Activated CD8-positive, alpha-beta T cell treated with anti-CD3 and anti-CD28 coated beads, Interleukin-2, amount 10 ng/mL, durations not matched to agents 7 days and 5 days (primary cell): ENCODE results near the gene PRDM5. TPM values are rescaled to one million over a fixed set of nuclear protein-coding genes. Genes with fewer than 3 reads are reported as not detected.

Source experiments
- ATAC-seq: fragments of 150-1000 bp; cut with Tn5 transposase; one replicate; pipeline ENCODE4 v1.10.0; 2021; ENCODE audit warnings: moderate library complexity
- CTCF ChIA-PET: fragments of 350-600 bp; sonication (Branson Sonifier 250); formaldehyde crosslinking; loops from one replicate; lab custom pipeline; 2021; ENCODE audit warnings: antibody characterized with exemption; lab: Charles Lee
- POLR2A ChIA-PET: fragments of 350-600 bp; sonication (Branson Sonifier 250); formaldehyde crosslinking; loops from one replicate; lab custom pipeline; 2021; ENCODE audit warnings: antibody characterized with exemption; lab: Charles Lee
- DNase-seq: peaks from one replicate; pipeline ENCODE4 v3.0.0-alpha.2; 2020
- H3K27ac Mint-ChIP-seq: one replicate; pipeline ENCODE4 v1.8.0; 2021; ENCODE audit warnings: mild to moderate bottlenecking, mixed read lengths
- H3K27me3 Mint-ChIP-seq: one replicate; pipeline ENCODE4 v1.8.0; 2021; ENCODE audit warnings: low read depth, mixed read lengths
- H3K36me3 Mint-ChIP-seq: one replicate; pipeline ENCODE4 v1.8.0; 2021; ENCODE audit warnings: low read depth, mixed read lengths
- H3K4me1 Mint-ChIP-seq: one replicate; pipeline ENCODE4 v1.8.0; 2021; ENCODE audit warnings: low read depth, mixed read lengths
- H3K4me3 Mint-ChIP-seq: one replicate; pipeline ENCODE4 v1.8.0; 2021; ENCODE audit warnings: mild to moderate bottlenecking, mixed read lengths
- H3K9me3 Mint-ChIP-seq: one replicate; pipeline ENCODE4 v1.8.0; 2022; ENCODE audit warnings: mixed read lengths; ENCODE audit not compliant: insufficient read depth
- total RNA-seq, 2 experiments: library from RNA; stranded (reverse); gene quantifications; one replicate each; pipeline ENCODE4 v1.2.3, GENCODE V29; 2021

PRDM5 gene
- total RNA-seq, 2 experiments from 2014 or later, result 0.05 to 0.16 TPM

DNA sequence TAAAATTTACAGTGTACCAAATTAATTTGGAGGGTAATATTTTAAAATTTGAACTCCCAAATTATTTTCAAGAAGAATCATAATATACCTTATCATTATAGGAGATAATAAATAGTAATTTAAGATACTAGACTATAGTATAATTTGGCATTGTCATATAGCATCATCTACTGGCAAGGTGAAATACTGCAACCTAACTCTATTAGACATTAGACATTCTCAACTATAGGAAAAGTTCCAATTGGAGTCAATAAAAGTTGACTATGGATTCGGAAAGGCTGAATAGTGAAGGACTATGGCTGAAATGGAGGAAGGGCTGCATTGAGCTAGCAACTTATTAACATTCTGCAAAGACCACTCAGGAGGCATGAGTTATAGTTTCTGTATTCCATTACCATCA is 113.0 kb downstream of the PRDM5 start:
- ATAC-seq (no peak), DNase-seq (no peak)
- H3K4me1 Mint-ChIP-seq, result no peaks in the 10 kb centered on the region
- no peaks in the 10 kb centered on the region for H3K27me3 Mint-ChIP-seq
- no peak overlapping the region for H3K27ac Mint-ChIP-seq
- POLR2A ChIA-PET, result no interaction called here
- no peaks in the 10 kb centered on the region for H3K9me3 Mint-ChIP-seq
- CTCF ChIA-PET, result interaction anchor here (1.4 kb wide), 1 partner anchor 64 kb away, joined by 4 read pairs; no protein-coding TSS in a partner anchor
- H3K4me3 Mint-ChIP-seq, result no peak overlapping the region
- H3K36me3 Mint-ChIP-seq, result no peaks in the 10 kb centered on the region

DNA sequence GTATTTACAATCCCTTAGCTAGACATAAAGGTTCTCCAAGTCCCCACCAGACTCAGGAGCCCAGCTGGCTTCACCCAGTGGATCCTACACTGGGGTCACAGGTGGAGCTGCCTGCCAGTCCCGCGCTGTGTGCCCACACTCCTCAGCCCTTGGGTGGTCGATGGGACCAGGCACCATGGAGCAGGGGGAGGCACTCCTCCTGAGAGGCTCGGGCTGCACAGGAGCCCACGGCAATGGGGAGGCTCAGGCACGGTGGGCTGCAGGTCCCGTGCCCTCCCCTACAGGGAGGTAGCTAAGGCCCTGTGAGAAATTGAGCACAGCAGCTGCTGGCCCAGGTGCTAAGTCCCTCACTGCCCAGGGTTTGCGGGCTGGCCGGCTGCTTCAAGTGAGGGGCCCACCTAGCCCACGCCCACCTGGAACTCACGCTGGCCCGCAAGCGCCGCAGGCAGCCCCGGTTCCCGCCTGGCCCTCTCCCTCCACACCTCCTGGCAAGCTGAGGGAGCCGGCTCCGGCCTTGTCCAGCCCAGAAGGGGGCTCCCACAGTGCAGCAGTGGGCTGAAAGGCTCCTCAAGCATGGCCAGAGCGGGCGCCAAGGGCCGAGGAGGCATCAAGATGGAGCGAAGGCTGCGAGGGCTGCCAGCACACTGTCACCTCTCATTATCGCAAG is 113.9 kb downstream of the PRDM5 start:
- POLR2A ChIA-PET, result no interaction called here
- CTCF ChIA-PET, result no interaction called here
- Mint-ChIP-seq H3K9me3 (no peaks in the 10 kb centered on the region), H3K27ac (no peak overlapping the region), H3K36me3 (no peaks in the 10 kb centered on the region), H3K4me1 (no peaks in the 10 kb centered on the region), H3K4me3 (no peak overlapping the region), H3K27me3 (no peaks in the 10 kb centered on the region)
- DNase-seq, result no peak
- ATAC-seq, result no peak

DNA sequence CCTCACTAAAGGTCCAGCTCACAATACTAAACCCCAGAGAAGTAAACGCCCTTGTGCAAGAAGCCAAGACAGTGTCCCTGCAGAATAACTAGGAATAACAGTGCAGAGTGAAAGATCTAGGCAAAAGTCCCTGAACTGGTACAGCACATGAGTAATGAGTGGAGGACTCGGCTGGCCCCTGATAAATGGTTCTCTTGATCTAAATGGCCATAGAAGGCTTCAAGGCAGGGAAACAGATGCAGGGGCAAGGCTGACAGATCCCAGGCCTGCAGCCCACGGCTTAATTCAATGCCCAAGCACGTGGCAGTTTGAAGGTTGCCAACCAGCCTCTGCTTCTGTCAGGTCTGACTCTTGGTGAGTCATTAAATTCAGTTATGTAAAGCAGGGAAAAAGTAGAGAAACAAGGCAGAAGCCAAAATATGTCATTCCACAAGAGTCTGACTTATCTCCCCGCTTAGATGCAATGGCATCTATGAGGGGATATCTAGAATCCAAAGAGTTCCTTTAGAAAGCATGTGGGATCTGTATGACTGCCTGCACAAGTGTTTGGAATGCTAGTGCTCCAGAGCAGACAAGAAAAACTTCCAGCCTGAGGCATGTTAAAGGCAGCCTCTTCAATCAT is 121.3 kb downstream of the PRDM5 start:
- Mint-ChIP-seq H3K27ac (no peak overlapping the region), H3K27me3 (no peaks in the 10 kb centered on the region), H3K4me3 (no peak overlapping the region), H3K9me3 (no peaks in the 10 kb centered on the region), H3K36me3 (no peaks in the 10 kb centered on the region), H3K4me1 (no peaks in the 10 kb centered on the region)
- ChIA-PET POLR2A (no interaction called here), CTCF (no interaction called here)
- ATAC-seq, result no peak
- no peak for DNase-seq

DNA sequence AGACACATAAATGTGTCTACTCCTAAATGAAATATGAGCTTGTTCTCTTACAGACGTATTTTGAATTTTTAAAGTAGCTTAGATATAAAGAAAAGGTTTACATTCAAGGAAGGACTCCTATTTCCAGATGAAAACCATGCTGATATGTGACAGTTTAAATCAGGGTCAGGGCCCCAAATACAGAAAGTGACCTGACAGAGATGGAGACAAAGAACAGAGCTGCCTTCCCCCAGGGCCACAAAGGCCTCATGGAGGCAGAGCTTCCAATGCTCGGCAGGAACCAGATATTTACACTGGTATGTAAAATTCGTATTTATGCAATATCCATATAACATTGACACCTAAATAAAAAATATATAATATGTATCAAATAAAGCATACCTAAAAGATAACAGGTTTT is 124.0 kb downstream of the PRDM5 start:
- CTCF ChIA-PET, result no interaction called here
- no peaks in the 10 kb centered on the region for H3K4me1 Mint-ChIP-seq

GRCh38 chr4:120796271-120796670 is 126.3 kb downstream of the PRDM5 start:
- H3K27ac Mint-ChIP-seq, result no peak overlapping the region
- ChIA-PET POLR2A (no interaction called here), CTCF (no interaction called here)

More for the DNA sequence above, 124.0 kb downstream of the PRDM5 start:
- no peaks in the 10 kb centered on the region for H3K27me3 Mint-ChIP-seq
- POLR2A ChIA-PET, result no interaction called here
- H3K9me3 Mint-ChIP-seq, result no peaks in the 10 kb centered on the region
- no peak overlapping the region for H3K27ac Mint-ChIP-seq
- no peaks in the 10 kb centered on the region for H3K36me3 Mint-ChIP-seq
- ATAC-seq (no peak), DNase-seq (no peak)
- no peak overlapping the region for H3K4me3 Mint-ChIP-seq

GRCh38 chr4:120785202-120785601 is 137.3 kb downstream of the PRDM5 start:
- POLR2A ChIA-PET, result no interaction called here
- H3K36me3 Mint-ChIP-seq, result no peaks in the 10 kb centered on the region

More at GRCh38 chr4:120796271-120796670, 126.3 kb downstream of the PRDM5 start:
- DNase-seq (no peak), ATAC-seq (no peak)
- Mint-ChIP-seq H3K36me3 (no peaks in the 10 kb centered on the region), H3K27me3 (no peaks in the 10 kb centered on the region), H3K9me3 (no peaks in the 10 kb centered on the region), H3K4me3 (no peak overlapping the region), H3K4me1 (no peaks in the 10 kb centered on the region)

DNA sequence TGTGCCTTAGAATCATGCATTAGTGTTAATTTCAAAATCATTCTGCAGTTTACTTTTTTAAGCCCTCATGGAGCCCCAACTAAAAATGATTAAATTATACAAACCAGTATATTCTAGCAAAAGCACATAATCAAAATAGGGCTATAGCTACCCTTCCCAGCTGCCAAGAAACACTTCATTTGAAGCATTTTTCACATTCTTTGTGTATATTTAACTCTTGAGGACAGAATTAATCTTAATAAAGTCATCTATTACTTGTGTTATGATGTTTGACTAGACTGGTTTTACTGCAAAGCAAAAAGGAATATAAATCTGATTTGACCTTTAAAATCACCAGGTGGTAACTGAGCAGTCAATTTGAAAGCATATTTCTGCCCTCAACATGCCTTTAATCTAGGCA is 145.1 kb downstream of the PRDM5 start:
- H3K27me3 Mint-ChIP-seq, result no peaks in the 10 kb centered on the region
- CTCF ChIA-PET, result no interaction called here

More at GRCh38 chr4:120785202-120785601, 137.3 kb downstream of the PRDM5 start:
- no peak for ATAC-seq
- no peaks in the 10 kb centered on the region for H3K27me3 Mint-ChIP-seq
- DNase-seq, result no peak
- no peaks in the 10 kb centered on the region for H3K9me3 Mint-ChIP-seq
- H3K4me3 Mint-ChIP-seq, result no peak overlapping the region
- H3K27ac Mint-ChIP-seq, result no peak overlapping the region
- no peaks in the 10 kb centered on the region for H3K4me1 Mint-ChIP-seq
- CTCF ChIA-PET, result no interaction called here

DNA sequence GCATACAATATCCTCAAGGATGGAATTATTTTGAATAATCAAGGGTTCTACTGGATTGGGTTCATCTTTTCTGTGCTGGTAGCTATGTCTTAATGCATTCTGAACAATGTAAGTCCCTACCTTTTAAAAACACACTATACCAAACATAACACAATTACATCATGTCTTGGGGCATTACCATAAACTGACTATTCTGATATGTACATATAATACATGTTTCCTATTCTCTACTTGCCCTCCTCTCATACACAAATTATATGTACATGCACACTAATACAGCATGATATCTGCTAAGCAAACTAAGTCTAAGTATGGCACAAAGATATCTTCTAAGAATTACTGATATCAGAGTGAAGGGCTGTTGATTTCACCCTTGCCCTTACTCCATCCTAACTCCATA is 147.1 kb downstream of the PRDM5 start:
- ATAC-seq (no peak), DNase-seq (no peak)
- Mint-ChIP-seq H3K27me3 (no peaks in the 10 kb centered on the region), H3K4me3 (no peak overlapping the region), H3K9me3 (no peaks in the 10 kb centered on the region), H3K4me1 (no peaks in the 10 kb centered on the region), H3K27ac (no peak overlapping the region), H3K36me3 (no peaks in the 10 kb centered on the region)
- CTCF ChIA-PET, result no interaction called here
- POLR2A ChIA-PET, result no interaction called here

More for the DNA sequence above, 145.1 kb downstream of the PRDM5 start:
- H3K36me3 Mint-ChIP-seq, result no peaks in the 10 kb centered on the region
- ATAC-seq (no peak), DNase-seq (no peak)
- no peak overlapping the region for H3K4me3 Mint-ChIP-seq
- H3K9me3 Mint-ChIP-seq, result no peaks in the 10 kb centered on the region
- H3K4me1 Mint-ChIP-seq, result no peaks in the 10 kb centered on the region
- H3K27ac Mint-ChIP-seq, result no peak overlapping the region
- POLR2A ChIA-PET, result no interaction called here

GRCh38 chr4:120773641-120774040 is 148.9 kb downstream of the PRDM5 start:
- CTCF ChIA-PET, result no interaction called here
- ATAC-seq, result no peak
- POLR2A ChIA-PET, result no interaction called here
- Mint-ChIP-seq H3K9me3 (no peaks in the 10 kb centered on the region), H3K36me3 (no peaks in the 10 kb centered on the region), H3K4me3 (no peak overlapping the region), H3K4me1 (no peaks in the 10 kb centered on the region), H3K27ac (no peak overlapping the region), H3K27me3 (no peaks in the 10 kb centered on the region)
- no peak for DNase-seq

- Mint-ChIP-seq H3K4me3 (no peak overlapping the region), H3K9me3 (no peaks in the 10 kb centered on the region), H3K27me3 (no peaks in the 10 kb centered on the region), H3K27ac (no peak overlapping the region), H3K36me3 (no peaks in the 10 kb centered on the region), H3K4me1 (no peaks in the 10 kb centered on the region)
- ATAC-seq (no peak), DNase-seq (no peak)
- ChIA-PET POLR2A (no interaction called here), CTCF (no interaction called here)
These were observed 150.6 kb downstream of the PRDM5 start for GRCh38 chr4:120771907-120772306.

DNA sequence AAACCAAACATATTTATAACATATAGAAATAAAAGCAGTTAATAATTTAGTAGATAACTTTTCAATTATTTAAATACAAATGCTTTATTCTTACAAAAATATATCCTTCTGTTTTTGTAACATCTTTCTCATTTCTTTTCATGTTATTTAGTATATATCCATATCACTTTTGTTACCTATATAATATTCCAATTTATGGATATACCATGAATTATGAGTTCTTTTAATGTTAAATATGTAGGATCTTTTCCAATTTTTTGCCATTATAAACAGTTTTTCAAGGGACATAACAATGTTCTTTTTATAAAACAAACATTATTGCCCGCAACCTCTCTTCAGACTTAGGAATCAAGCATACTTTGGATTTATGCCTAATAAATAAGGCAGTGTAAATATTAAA is 151.6 kb downstream of the PRDM5 start:
- ATAC-seq (no peak), DNase-seq (no peak)
- Mint-ChIP-seq H3K36me3 (no peaks in the 10 kb centered on the region), H3K27me3 (no peaks in the 10 kb centered on the region), H3K27ac (no peak overlapping the region), H3K4me1 (no peaks in the 10 kb centered on the region), H3K4me3 (no peak overlapping the region), H3K9me3 (no peaks in the 10 kb centered on the region)
- ChIA-PET CTCF (no interaction called here), POLR2A (no interaction called here)

GRCh38 chr4:120769227-120769626 is 153.3 kb downstream of the PRDM5 start:
- Mint-ChIP-seq H3K9me3 (no peaks in the 10 kb centered on the region), H3K27ac (no peak overlapping the region), H3K4me3 (no peak overlapping the region), H3K27me3 (no peaks in the 10 kb centered on the region), H3K4me1 (no peaks in the 10 kb centered on the region), H3K36me3 (no peaks in the 10 kb centered on the region)
- ATAC-seq (no peak), DNase-seq (no peak)
- POLR2A ChIA-PET, result no interaction called here
- CTCF ChIA-PET, result no interaction called here
